Measurements from ENCODE around the gene QRICH2.
"Not testable (repeated sequence)": the region's sequence is repeated elsewhere in the genome, so short reads cannot be mapped to it uniquely, and the experiment has no call there.

QRICH2 gene

GRCh38 chr17:76350463-76350862 lies 42.4 kb upstream of the QRICH2 start:
- H3K79me1 ChIP-seq (ENCODE audit: low read length): peaks cover 9% of the 10 kb centered on the region
- no peak overlapping the region for H3K4me3 ChIP-seq (ENCODE audit: low read depth, low read length)
- no peak overlapping the region for H3K9ac ChIP-seq (ENCODE audit: low read length)
- no peak overlapping the region for H3K27ac ChIP-seq (ENCODE audit: low read depth, low read length)
- H3K79me2 ChIP-seq (ENCODE audit: control insufficient read depth, insufficient read depth, low read length, poor library complexity): peaks cover 8% of the 10 kb centered on the region
- H2BK12ac ChIP-seq (ENCODE audit: low read length): no peak overlapping the region
- no peak overlapping the region for H2BK5ac ChIP-seq (ENCODE audit: low read depth, low read length, poor library complexity)
- H2BK120ac ChIP-seq (ENCODE audit: insufficient read depth, low read length, poor library complexity): no peak overlapping the region
- peaks cover 10 to 20% of the 10 kb centered on the region in 2 experiments for H3K36me3 ChIP-seq (ENCODE audit: control insufficient read depth in 1 of 2, insufficient read depth in 2 of 2, low read length in 2 of 2)
- no peak overlapping the region for H3K18ac ChIP-seq (ENCODE audit: low read length)
- no peak overlapping the region for H3K4ac ChIP-seq (ENCODE audit: low read depth, low read length)
- H4K8ac ChIP-seq (ENCODE audit: low read depth, low read length): no peak overlapping the region
- H3K9me3 ChIP-seq (ENCODE audit: insufficient read depth, low read depth, low read length): no peaks in the 10 kb centered on the region
- no peak overlapping the region for H2AFZ ChIP-seq (ENCODE audit: insufficient read depth, low read length, poor library complexity)
- DNase-seq: no peak
- no peak overlapping the region for H4K91ac ChIP-seq (ENCODE audit: low read depth, low read length)
- H3K4me2 ChIP-seq (ENCODE audit: low read length): no peak overlapping the region
- no peaks in the 10 kb centered on the region for H3K27me3 ChIP-seq (ENCODE audit: insufficient read depth, low read length)
- no CpG with 5 or more reads among the region's 5 CpGs for WGBS (ENCODE audit: extremely low coverage, insufficient coverage, insufficient read length)
- H4K12ac ChIP-seq (ENCODE audit: low read depth, low read length): no peak overlapping the region
- no peak overlapping the region for H3K14ac ChIP-seq (ENCODE audit: low read length)
- no peak overlapping the region for H2AK5ac ChIP-seq (ENCODE audit: low read length)
- peaks cover 0 to 6% of the 10 kb centered on the region in 2 experiments for H3K4me1 ChIP-seq (ENCODE audit: control insufficient read depth in 1 of 2, insufficient read depth in 2 of 2, low read length in 2 of 2)
- no peak overlapping the region for H3K23ac ChIP-seq (ENCODE audit: low read length)

- not testable (repeated sequence) for H3K79me1 ChIP-seq (ENCODE audit: low read length); H3K18ac ChIP-seq (ENCODE audit: low read length); H3K4me1 ChIP-seq (ENCODE audit: control insufficient read depth in 1 of 2, insufficient read depth in 2 of 2, low read length in 2 of 2); H4K91ac ChIP-seq (ENCODE audit: low read depth, low read length); H3K27ac ChIP-seq (ENCODE audit: low read depth, low read length); H3K9me3 ChIP-seq (ENCODE audit: insufficient read depth, low read depth, low read length); H3K4me3 ChIP-seq (ENCODE audit: low read depth, low read length); H2BK5ac ChIP-seq (ENCODE audit: low read depth, low read length, poor library complexity); H4K8ac ChIP-seq (ENCODE audit: low read depth, low read length); H2AK5ac ChIP-seq (ENCODE audit: low read length); H3K79me2 ChIP-seq (ENCODE audit: control insufficient read depth, insufficient read depth, low read length, poor library complexity); H3K9ac ChIP-seq (ENCODE audit: low read length); H4K12ac ChIP-seq (ENCODE audit: low read depth, low read length); DNase-seq; H3K4ac ChIP-seq (ENCODE audit: low read depth, low read length); H3K27me3 ChIP-seq (ENCODE audit: insufficient read depth, low read length); H3K23ac ChIP-seq (ENCODE audit: low read length); H3K14ac ChIP-seq (ENCODE audit: low read length); H3K4me2 ChIP-seq (ENCODE audit: low read length); H2BK120ac ChIP-seq (ENCODE audit: insufficient read depth, low read length, poor library complexity); H2AFZ ChIP-seq (ENCODE audit: insufficient read depth, low read length, poor library complexity); H2BK12ac ChIP-seq (ENCODE audit: low read length)
- WGBS (ENCODE audit: extremely low coverage, insufficient coverage, insufficient read length): no CpG with 5 or more reads among the region's 11 CpGs
- peaks cover 14 to 22% of the 10 kb centered on the region in 2 experiments for H3K36me3 ChIP-seq (ENCODE audit: control insufficient read depth in 1 of 2, insufficient read depth in 2 of 2, low read length in 2 of 2)
Observed at GRCh38 chr17:76346936-76347335, 38.9 kb upstream of the QRICH2 start.

GRCh38 chr17:76345377-76345974 lies 37.4 kb upstream of the QRICH2 start:
- H3K18ac ChIP-seq (ENCODE audit: low read length): no peak overlapping the region
- no peak overlapping the region for H3K4ac ChIP-seq (ENCODE audit: low read depth, low read length)
- no CpG with 5 or more reads among the region's 14 CpGs for WGBS (ENCODE audit: extremely low coverage, insufficient coverage, insufficient read length)
- H3K36me3 ChIP-seq (ENCODE audit: control insufficient read depth in 1 of 2, insufficient read depth in 2 of 2, low read length in 2 of 2): peaks cover 14 to 22% of the 10 kb centered on the region in 2 experiments
- no peak overlapping the region for H4K12ac ChIP-seq (ENCODE audit: low read depth, low read length)
- no peaks in the 10 kb centered on the region for H3K27me3 ChIP-seq (ENCODE audit: insufficient read depth, low read length)
- H3K4me1 ChIP-seq (ENCODE audit: control insufficient read depth in 1 of 2, insufficient read depth in 2 of 2, low read length in 2 of 2): no peaks in the 10 kb centered on the region
- H3K79me2 ChIP-seq (ENCODE audit: control insufficient read depth, insufficient read depth, low read length, poor library complexity): no peaks in the 10 kb centered on the region
- H3K79me1 ChIP-seq (ENCODE audit: low read length): no peaks in the 10 kb centered on the region
- H2AFZ ChIP-seq (ENCODE audit: insufficient read depth, low read length, poor library complexity): no peak overlapping the region
- no peak overlapping the region for H2BK12ac ChIP-seq (ENCODE audit: low read length)
- no peak overlapping the region for H3K27ac ChIP-seq (ENCODE audit: low read depth, low read length)
- H3K4me2 ChIP-seq (ENCODE audit: low read length): no peak overlapping the region
- H2AK5ac ChIP-seq (ENCODE audit: low read length): no peak overlapping the region
- no peak overlapping the region for H4K91ac ChIP-seq (ENCODE audit: low read depth, low read length)
- H3K14ac ChIP-seq (ENCODE audit: low read length): no peak overlapping the region
- no peak overlapping the region for H2BK120ac ChIP-seq (ENCODE audit: insufficient read depth, low read length, poor library complexity)
- H4K8ac ChIP-seq (ENCODE audit: low read depth, low read length): no peak overlapping the region
- no peak overlapping the region for H3K9ac ChIP-seq (ENCODE audit: low read length)
- H2BK5ac ChIP-seq (ENCODE audit: low read depth, low read length, poor library complexity): no peak overlapping the region
- no peak overlapping the region for H3K4me3 ChIP-seq (ENCODE audit: low read depth, low read length)
- no peak for DNase-seq
- H3K9me3 ChIP-seq (ENCODE audit: insufficient read depth, low read depth, low read length): no peaks in the 10 kb centered on the region
- H3K23ac ChIP-seq (ENCODE audit: low read length): no peak overlapping the region

- H3K18ac ChIP-seq (ENCODE audit: low read length): no peak overlapping the region
- H4K91ac ChIP-seq (ENCODE audit: low read depth, low read length): no peak overlapping the region
- no peak overlapping the region for H3K4ac ChIP-seq (ENCODE audit: low read depth, low read length)
- peaks cover 14 to 22% of the 10 kb centered on the region in 2 experiments for H3K36me3 ChIP-seq (ENCODE audit: control insufficient read depth in 1 of 2, insufficient read depth in 2 of 2, low read length in 2 of 2)
- H4K12ac ChIP-seq (ENCODE audit: low read depth, low read length): no peak overlapping the region
- H3K9ac ChIP-seq (ENCODE audit: low read length): no peak overlapping the region
- H2AK5ac ChIP-seq (ENCODE audit: low read length): no peak overlapping the region
- H3K4me1 ChIP-seq (ENCODE audit: control insufficient read depth in 1 of 2, insufficient read depth in 2 of 2, low read length in 2 of 2): no peaks in the 10 kb centered on the region
- H3K14ac ChIP-seq (ENCODE audit: low read length): no peak overlapping the region
- no peaks in the 10 kb centered on the region for H3K27me3 ChIP-seq (ENCODE audit: insufficient read depth, low read length)
- H2BK5ac ChIP-seq (ENCODE audit: low read depth, low read length, poor library complexity): no peak overlapping the region
- H3K79me1 ChIP-seq (ENCODE audit: low read length): no peaks in the 10 kb centered on the region
- H3K9me3 ChIP-seq (ENCODE audit: insufficient read depth, low read depth, low read length): no peaks in the 10 kb centered on the region
- H3K79me2 ChIP-seq (ENCODE audit: control insufficient read depth, insufficient read depth, low read length, poor library complexity): no peaks in the 10 kb centered on the region
- DNase-seq: peak; percentile 98 to 99
- no peak overlapping the region for H4K8ac ChIP-seq (ENCODE audit: low read depth, low read length)
- no CpG with 5 or more reads among the region's 7 CpGs for WGBS (ENCODE audit: extremely low coverage, insufficient coverage, insufficient read length)
- no peak overlapping the region for H3K4me2 ChIP-seq (ENCODE audit: low read length)
- no peak overlapping the region for H3K4me3 ChIP-seq (ENCODE audit: low read depth, low read length)
- no peak overlapping the region for H3K23ac ChIP-seq (ENCODE audit: low read length)
- no peak overlapping the region for H2AFZ ChIP-seq (ENCODE audit: insufficient read depth, low read length, poor library complexity)
- H2BK120ac ChIP-seq (ENCODE audit: insufficient read depth, low read length, poor library complexity): no peak overlapping the region
- H2BK12ac ChIP-seq (ENCODE audit: low read length): no peak overlapping the region
- no peak overlapping the region for H3K27ac ChIP-seq (ENCODE audit: low read depth, low read length)
Observed at GRCh38 chr17:76343106-76343505, 35.0 kb upstream of the QRICH2 start.

Data from trophoblast cell (in vitro differentiated cells and primary cell).